Measurements from ENCODE around the gene SLC26A11.
"Not testable (repeated sequence)": the region's sequence is repeated elsewhere in the genome, so short reads cannot be mapped to it uniquely, and the experiment has no call there.

SLC26A11 gene

GRCh38 chr17:80292521-80292971, 72.3 kb downstream of the SLC26A11 start:
- TF ChIP-seq CTCF (IDR thresholded peaks at IDR 0.05; ENCODE audit: low read depth, low read length, missing control alignments) = no peak
- no peak for DNase-seq (ENCODE audit: extremely low read depth, low read depth)
- H3K4me3 ChIP-seq (replicated peaks; ENCODE audit: low read depth, low read length) = no peak overlapping the region

- DNase-seq (ENCODE audit: extremely low read depth, low read depth) = no peak
- no peak for TF ChIP-seq CTCF (IDR thresholded peaks at IDR 0.05; ENCODE audit: low read depth, low read length, missing control alignments)
- H3K4me3 ChIP-seq (replicated peaks; ENCODE audit: low read depth, low read length) = no peak overlapping the region
These were observed 74.0 kb downstream of the SLC26A11 start for GRCh38 chr17:80294210-80294609.

- TF ChIP-seq CTCF (IDR thresholded peaks at IDR 0.05; ENCODE audit: low read depth, low read length, missing control alignments) = no peak
- H3K4me3 ChIP-seq (replicated peaks; ENCODE audit: low read depth, low read length) = no peak overlapping the region
- no peak for DNase-seq (ENCODE audit: extremely low read depth, low read depth)
These were observed 74.4 kb downstream of the SLC26A11 start for GRCh38 chr17:80294653-80295052.

GRCh38 chr17:80295146-80295545, 74.9 kb downstream of the SLC26A11 start:
- no peak for TF ChIP-seq CTCF (IDR thresholded peaks at IDR 0.05; ENCODE audit: low read depth, low read length, missing control alignments)
- DNase-seq (ENCODE audit: extremely low read depth, low read depth) = no peak
- no peak overlapping the region for H3K4me3 ChIP-seq (replicated peaks; ENCODE audit: low read depth, low read length)

- TF ChIP-seq CTCF (IDR thresholded peaks at IDR 0.05; ENCODE audit: low read depth, low read length, missing control alignments) = no peak
- no peak overlapping the region for H3K4me3 ChIP-seq (replicated peaks; ENCODE audit: low read depth, low read length)
- DNase-seq (ENCODE audit: extremely low read depth, low read depth) = no peak
These were observed 75.3 kb downstream of the SLC26A11 start for GRCh38 chr17:80295559-80295958.

- DNase-seq (ENCODE audit: extremely low read depth, low read depth) = no peak
- no peak for TF ChIP-seq CTCF (IDR thresholded peaks at IDR 0.05; ENCODE audit: low read depth, low read length, missing control alignments)
- no peak overlapping the region for H3K4me3 ChIP-seq (replicated peaks; ENCODE audit: low read depth, low read length)
These were observed 76.0 kb downstream of the SLC26A11 start for GRCh38 chr17:80296221-80296620.

GRCh38 chr17:80297996-80298560, 77.9 kb downstream of the SLC26A11 start:
- no peak for TF ChIP-seq CTCF (IDR thresholded peaks at IDR 0.05; ENCODE audit: low read depth, low read length, missing control alignments)
- no peak for DNase-seq (ENCODE audit: extremely low read depth, low read depth)
- H3K4me3 ChIP-seq (replicated peaks; ENCODE audit: low read depth, low read length) = no peak overlapping the region

GRCh38 chr17:80299350-80300100, 79.3 kb downstream of the SLC26A11 start:
- H3K4me3 ChIP-seq (replicated peaks; ENCODE audit: low read depth, low read length); DNase-seq (ENCODE audit: extremely low read depth, low read depth): not testable (repeated sequence)

GRCh38 chr17:80300756-80301155, 80.5 kb downstream of the SLC26A11 start:
- not testable (repeated sequence) for DNase-seq (ENCODE audit: extremely low read depth, low read depth); H3K4me3 ChIP-seq (replicated peaks; ENCODE audit: low read depth, low read length)
